ENCODE measurements around the gene COX6A2.
"Not testable (repeated sequence)": the region's sequence is repeated elsewhere in the genome, so short reads cannot be mapped to it uniquely, and the experiment has no call there.

The COX6A2 gene

DNA sequence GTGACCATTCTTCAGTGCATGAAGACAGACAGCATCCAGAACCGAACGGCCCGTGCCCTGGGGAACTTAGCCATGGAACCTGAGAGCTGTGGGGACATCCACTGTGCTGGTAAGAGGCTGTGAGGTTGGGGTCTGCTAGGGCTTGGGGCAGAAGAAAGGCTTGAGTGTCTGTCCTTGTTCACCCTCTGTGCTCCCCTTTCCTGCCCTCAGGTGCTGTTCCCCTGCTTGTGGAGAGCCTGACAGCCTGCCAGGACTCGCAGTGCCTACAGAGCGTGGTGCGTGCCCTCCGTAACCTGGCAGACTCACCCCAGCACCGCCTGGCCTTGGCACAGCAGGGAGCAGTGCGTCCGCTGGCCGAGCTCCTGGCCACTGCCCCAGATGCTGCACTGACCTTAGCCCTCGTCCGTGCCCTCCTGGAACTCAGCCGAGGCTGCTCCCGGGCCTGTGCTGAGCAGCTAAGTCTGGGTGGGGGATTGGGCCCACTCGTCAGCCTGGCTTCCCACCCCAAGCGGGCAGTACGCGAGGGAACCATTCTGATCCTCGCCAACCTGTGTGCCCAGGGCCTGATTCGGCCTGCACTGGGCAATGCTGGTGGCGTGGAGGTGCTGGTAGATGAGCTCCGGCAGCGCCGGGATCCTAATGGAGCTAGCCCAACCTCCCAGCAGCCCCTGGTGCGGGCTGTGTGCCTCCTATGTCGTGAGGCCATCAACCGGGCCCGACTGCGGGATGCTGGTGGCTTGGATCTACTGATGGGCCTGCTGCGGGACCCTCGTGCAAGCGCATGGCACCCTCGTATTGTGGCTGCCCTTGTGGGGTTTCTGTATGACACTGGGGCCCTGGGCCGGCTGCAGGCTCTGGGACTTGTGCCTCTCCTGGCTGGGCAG lies 34.0 kb upstream of the COX6A2 start:
- no peak for DNase-seq

DNA sequence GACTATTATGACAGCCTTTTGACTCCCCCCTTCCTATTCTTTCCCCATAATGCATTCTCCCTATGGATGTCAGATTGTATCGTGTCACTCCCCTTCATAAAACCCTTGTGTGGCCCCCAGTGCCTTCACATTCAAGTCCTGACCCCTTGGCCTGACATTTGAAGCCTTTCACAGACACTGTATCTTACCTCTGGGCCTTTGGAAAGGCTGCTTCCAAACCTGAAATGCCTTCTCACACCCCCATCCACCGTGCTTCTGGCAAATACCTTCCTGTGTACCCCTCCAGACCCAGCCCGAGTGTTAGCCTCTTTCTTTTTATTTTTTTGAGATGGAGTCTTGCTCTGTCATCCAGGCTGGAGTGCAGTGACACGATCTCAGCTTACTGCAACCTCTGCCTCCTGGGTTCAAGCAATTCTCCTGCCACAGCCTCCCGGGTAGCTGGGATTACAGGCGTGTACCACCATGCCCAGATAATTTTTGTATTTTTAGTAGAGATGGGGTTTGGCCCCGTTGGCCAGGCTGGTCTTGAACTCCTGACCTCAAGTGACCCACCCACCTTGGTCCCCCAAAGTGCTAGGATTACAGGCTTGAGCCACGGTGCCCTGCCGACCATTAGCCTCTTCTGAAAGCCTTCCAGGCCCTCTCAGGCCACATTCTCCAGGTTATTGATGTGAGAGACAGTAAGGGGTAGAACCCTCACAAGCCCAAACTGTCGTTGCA lies 33.2 kb upstream of the COX6A2 start:
- no peak for DNase-seq

DNA sequence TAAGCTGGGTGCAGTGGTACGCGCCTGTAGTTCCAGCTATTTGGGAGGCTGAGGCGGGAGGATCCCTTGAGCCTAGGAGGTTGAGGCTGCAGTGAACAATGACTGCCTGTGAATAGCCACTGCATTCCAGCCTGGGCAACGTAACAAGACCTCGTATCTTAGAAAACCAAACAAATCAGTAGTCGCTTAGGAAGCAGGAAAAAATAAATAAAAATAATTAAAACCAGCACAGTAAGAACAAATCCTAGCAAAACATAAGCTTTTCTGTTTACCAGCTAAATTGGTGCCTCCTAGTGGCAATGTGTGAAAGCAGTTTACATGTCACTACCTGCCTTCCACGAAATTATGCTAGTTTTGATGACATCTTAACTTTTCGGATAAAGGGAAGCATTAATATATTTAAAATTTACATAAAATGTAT lies 32.4 kb upstream of the COX6A2 start:
- no peak for DNase-seq

DNA sequence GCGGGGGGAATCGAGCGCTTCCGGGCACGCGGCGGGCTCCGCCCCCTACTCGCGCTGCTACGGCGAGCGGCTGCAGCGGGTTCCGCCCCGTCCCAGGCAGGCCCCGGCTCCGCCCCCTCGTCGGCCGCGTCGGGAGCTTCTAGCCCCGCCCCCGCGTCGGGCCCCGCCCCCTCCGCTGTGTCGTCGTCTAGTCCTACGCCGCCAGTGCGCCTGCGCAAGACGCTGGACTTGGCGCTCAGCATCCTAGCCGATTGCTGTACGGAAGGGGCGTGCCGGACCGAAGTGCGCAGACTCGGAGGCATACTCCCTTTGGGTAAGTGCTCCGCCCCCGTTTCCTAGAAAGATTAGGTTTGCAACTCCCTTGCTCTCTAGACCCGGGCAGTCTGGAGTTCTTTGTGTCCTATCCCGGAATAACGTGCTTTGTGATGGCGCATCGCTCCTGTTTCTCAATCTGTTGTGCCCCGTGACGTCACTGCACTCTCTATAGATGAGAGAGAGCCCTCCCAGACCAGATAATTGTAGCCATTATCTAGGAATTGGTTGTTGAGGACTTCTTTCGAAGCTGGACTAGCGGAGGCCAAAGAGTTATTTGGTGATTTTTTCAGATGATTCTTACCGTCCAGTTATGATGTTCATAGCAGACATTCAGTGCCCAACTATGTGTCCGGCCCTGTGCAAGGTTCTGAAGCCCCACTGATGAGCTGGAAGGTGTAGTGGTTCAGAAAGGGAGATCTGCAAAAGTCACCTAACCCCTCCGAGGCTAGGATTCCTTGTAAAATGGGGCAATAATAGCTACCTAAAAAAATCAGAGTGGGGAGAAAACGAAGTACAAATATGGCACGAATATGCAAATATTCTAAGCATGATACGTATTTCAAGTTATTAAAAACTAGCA lies 31.8 kb upstream of the COX6A2 start:
- DNase-seq, result peak; percentile 100

DNA sequence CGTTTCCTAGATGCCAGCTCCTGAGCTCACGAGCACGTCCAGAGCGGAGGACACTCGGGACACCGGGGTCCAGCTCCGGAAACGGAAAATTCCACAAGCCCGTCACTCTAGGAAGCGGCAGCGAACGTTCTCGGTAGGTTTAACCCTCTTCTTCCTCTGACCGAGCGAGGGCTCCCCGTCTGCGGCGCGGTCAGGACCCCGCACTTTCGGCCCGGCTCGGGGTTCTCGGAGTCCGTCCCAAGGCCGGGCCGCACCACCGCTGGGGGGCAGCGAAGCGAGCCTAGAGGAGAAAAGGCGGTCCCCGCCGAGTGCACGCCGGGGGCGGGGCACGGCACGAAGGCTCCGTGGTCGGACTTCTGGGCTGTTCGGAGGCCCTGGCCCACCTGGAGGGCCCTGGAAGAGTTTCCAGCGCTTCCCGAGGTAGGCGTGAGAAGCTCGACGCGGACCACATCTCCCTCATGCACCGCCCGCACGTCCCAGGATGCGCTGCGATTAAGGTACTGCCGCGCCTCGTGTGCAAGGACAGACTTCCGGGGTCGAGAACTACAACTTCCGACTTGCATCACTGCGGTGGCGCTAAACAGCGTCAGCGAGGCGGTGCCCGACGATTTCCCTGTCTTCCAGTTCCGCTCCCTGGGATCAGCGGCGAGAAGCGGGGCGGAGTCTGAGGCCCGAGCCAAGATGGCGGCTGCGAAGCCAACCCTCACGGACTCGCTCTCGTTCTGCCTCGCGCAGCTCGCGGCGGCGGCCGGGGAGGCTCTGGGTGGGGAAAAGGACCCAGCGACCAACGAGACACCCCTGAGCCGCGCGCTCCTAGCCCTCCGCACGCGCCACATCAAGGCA lies 30.9 kb upstream of the COX6A2 start, which contains the start of gene ARMC5:
TSS of gene ARMC5 (plus strand) at position 658 of the 843 bp plus-strand sequence. CDS start at position 682, 24 bp downstream.
- DNase-seq, result peak; percentile 96

DNA sequence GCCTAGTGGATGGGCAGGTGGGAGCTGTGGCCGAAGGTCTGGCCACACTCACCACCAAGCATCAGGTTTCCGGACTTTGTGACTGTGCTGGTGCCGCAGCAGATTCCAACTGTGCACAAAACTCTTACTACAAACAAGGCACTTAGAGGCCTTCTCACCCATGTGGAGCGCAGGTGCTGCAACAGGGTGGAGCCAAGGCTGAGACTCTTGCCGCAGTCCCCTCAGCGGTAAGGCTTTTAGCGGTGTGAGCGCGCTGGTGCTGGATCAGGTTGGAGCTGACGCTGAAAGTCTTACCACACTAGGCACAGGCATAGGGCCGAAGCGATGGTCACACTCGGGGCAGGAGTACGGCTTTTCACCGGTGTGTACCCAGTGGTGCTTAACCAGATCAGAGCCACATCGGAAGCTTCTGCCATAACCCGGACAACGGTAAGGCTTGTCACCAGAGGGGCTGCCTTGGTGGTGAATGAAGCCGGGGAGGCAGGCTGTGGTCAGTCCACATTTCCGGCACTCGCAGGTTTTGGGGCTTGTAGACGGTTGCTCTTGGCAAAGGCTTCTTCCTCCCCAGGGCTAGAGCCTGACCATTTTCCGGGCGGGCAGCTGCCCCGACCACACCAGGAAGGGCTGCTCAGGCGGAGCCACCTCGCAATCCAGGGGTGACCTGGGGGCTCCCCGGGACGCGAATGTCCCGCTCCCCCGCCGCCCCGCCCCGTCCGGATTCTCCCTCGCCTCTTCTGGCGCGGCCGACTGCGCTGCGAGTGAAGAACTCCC lies 30.1 kb upstream of the COX6A2 start:
- DNase-seq, result peak; percentile 57 to 59

DNA sequence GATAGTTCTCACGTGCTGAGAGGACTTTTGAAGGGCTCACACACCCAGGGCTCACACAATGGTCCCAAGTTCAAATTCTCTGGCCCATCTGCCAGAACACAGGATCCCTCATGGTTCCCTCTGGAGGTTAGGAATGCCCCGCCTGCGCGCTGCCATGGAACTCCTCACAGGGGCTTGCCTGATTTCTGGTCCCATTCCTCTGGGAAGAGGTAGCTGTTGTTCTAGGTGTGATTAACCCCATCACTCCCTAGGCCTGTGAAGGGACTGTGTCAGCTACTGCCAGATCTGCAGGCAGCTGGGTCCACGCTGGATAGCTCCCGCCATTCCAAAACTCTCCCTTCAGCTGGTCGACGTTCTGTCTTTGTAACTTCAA lies 28.8 kb upstream of the COX6A2 start:
- no peak for DNase-seq

DNA sequence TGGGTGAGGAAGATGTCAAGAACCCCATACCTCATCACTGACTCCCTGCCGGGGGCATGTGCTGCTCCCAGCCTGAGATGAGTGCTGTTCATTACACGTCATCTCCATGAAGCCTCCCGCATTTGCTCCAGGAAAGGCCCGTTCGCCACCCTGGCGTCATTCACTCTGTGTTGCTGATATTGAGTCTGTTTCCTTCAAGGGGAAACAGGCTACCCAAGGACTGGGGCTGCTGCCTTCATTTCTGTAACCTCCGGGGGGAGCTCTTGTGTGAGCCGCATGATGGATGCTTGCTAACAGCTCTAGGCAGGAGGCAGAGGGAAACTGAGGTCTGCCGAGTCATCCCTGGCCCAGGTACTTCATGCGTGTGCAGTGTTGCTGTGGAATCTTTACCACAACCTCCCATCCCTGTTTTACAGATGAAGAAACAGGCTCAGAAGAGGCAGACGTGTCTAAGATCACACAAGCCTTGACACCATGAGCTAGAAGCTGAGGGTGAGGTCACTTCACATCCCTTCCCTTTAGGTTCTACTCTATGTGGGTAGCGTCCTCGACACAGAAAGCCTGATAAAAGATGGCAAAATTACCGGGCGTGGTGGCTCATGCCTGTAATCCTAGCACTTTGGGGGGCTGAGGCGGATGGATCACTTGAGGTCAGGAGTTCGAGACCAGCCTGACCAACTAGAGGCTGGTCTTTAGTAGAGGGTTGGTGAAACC lies 27.6 kb upstream of the COX6A2 start:
- DNase-seq, result peak in 1 of 2 donors; percentile 35

DNA sequence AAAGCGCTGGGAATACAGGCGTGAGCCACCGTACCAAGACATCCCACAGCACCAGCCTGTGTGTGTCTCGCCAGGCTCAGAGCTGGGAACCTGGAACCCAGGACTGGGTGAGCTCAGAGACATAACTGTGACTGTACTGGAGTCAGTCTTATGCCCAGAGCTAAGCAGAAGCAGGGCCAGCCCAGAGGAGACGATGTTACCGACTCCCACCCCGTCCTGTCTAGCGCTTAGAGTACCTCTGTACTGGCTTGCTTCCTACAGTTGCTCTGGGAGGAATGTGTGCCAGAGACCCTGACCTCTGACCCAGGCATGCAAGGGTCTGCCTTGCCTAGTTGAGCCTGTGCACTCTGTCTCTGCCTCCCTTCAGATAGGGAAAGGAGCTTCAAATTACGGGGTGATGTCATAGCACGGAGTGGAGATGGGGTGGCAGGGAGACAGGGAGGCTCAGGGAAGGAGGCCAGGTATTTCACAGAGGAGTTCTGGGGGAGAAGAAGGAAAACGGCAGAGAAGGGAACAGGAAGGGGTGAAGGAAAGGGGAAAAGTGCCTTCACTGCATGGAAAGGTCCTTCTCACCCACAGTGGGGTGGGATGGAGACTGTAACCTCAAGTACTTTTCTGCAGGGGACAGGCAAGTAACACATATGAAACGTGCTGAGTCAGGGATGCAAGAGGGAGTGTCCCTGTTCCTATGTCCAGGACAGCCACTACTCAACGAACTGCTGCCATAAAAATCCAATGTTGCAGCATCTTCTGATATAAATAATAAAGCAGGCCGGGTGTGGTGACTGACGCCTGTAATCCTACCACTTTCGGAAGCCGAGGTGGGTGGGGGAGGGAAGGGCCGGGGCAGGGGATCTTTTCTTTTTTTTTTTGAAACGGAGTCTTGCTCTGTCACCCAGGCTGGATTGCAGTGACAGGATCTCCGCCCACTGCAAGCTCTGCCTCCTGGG lies 25.4 kb upstream of the COX6A2 start:
- no peak for DNase-seq

DNA sequence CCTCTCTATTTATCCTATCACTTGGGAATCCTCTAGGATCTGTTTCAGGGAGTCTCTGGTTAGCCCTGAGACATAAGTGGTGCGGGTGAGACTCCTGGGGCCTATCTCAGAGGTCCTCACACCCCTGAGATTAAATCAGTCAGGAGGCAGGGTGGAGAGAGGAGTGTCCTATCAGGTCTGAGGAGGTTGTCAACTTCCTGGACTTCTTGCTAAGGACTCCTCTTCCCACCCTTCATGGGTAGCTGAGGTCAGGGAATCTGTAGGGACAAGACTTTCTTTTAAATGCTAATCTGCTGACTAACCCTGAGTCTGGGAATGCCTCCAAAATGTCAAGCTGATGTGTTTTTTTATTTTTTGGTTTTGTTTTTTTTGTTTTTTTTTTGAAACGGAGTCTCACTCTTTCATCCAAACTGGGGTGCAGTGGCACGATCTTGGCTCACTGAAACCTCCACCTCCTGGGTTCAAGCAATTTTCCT lies 24.5 kb upstream of the COX6A2 start:
- no peak for DNase-seq

DNA sequence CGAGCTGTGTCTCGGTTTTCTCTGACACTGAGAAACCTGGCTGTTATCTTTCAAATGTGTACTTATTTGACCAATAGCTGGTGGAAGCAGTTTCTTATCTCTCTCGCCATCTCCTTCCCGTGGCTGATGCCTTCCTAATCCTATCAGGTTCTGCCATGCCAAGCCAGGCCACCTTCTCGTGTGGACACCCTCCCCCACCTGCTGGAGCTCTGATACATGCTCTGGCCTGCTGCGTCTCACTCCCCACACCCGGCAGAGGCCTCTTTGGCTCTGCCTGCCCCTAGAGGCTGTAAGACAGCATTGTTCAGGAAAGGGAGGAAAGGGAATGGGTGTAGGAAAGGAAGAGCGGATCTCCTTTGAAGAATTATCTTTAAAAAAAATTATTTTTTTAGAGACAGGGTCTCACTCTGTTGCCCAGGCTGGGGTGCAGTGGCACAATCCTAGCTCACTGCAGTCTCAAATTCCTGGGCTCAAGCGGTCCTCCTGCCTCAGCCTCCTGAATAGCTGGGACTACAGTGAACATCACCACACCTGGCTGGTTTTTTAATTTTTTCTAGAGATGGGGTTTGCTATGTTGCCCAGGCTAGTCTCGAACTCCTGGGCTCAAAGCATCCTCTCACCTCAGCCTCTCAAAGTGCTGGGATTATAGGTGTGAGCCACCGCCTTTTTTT lies 23.7 kb upstream of the COX6A2 start:
- no peak for DNase-seq

DNA sequence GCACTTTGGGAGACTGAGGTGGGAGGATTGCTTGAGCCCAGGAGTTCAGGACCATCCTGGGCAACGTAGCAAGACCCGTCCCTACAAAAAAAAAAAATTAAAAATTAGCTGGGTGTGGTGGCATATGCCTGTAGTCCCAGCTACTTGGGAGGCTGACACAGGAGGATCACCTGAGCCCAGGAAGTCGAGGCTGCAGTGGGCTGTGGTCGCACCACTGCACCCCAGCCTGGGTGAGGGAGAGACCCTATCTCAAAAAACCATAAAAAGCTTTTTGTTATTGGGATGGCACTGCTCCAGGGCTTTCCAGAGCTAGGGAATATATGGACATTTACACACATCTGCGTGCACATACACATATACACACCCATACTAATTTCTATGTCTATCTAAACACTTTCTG lies 23.0 kb upstream of the COX6A2 start:
- no peak for DNase-seq

DNA sequence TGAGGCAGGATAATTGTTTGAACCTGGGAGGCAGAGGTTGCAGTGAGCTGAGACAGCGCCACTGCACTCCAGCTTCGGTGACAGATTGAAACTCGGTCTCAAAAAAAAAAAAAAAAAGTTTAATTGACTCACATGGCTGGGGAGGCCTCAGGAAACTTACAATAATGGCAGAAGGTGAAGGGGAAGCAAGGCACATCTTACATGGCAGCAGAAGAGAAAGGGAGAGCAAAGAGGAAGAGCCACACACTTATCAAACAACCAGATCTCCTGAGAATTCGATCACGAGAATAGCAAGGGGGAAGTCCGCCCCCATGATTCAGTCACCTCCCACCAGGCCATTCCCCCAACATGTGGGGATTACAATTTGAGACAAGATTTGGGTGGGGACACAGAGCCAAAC lies 17.8 kb upstream of the COX6A2 start:
- not testable (repeated sequence) for DNase-seq

DNA sequence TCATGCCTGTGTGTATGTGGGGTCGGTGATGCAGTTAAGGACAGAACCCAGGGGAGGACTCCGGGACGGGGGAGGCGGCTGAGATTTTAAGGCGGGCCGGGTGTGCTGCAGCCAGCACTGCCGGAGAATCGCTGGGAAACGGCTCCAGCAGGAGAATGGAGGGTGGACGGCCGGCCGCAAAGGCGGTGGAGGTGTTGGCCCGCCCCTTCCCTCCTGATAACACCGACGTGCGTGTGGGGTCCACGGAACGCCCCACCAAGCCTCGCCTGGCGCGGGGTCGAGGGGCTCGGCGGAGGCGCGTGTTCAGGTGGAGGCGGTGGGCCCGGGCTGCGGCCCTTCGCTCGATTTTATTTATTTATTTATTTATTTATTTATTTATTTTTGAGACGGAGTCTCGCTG lies 13.8 kb upstream of the COX6A2 start:
- DNase-seq, result no peak

DNA sequence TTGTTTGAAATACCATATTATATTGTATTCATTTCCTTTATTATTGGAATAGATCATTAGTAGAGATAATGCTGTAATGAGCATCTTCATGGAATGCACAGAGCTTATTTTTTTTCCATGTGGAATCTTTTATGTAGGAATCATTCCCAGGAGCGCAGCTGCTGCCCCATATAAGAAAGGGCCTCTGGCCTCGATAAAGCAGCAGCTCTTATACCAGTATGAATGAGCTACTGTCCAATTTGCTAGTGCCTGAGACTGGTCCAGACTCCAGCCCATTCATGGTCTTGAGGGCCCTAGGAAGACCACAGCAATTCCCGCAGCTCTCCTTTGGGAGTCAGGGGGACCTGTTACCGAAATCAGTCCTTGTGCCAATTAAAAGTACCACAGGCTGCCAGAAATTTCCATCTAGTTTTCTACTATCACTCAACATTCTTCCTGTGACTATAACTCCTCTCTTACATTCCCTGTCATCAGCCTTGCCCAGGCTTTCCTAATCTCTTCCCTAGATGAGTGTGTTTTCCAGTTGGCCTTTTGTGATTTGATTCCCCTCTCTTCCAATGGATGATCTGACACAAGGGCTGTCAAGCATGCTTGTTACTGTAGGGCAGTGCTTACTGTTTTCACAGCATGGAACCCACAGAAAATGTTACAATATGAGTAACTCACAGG lies 12.5 kb upstream of the COX6A2 start:
- no peak for DNase-seq

DNA sequence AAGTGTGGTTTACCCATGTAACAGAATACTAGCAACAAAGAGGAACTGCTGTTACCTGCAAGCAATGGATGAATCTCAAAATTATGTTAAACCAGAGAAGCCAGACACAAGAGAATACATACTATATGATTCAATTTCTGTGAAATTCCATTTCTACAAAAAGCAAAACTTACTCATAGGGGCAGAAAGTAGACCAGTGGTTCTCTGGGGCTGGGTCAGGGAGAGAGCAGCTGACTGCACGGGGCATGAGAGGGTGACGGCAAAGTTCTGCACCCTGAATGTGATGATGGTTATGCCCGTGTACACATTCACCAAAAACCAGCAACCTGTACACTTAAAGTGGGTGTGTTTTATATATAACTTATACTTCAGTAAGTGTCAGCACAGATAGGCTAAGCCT lies 11.4 kb upstream of the COX6A2 start:
- no peak for DNase-seq

DNA sequence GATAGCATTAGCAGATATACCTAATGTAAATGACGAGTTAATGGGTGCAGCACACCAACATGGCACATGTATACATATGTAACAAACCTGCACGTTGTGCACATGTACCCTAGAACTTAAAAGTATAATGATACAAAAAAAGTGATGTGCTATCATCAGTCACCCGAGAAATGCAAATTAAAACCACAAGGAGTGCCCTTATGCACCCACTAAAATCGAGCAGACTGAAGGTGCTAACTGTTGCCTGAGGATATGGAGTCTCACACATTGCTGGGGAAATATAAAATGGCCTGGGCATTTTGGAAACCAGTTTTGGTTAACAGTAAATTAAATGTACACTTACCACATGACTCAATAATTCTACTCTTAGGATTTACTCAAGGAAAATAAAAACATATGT lies 10.9 kb upstream of the COX6A2 start:
- DNase-seq, result not testable (repeated sequence)

DNA sequence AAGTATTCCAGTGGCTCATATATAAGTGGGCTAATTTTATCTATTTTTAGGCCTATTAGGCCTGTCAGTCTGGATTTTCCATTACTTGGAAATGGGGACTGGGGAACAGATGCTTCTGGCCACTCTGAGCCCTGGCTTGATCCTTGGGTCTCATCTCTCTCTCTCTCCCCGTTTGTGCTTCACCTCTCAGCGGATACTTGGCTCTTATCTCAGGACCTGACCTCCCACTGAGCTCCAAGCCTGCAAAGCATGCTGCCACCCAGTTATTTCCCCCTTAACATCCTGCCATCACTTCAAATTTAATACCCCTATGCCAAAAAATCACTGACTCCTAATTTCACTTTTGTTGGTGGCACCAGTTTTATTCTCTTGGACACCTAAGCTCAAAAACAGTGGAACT lies 10.3 kb upstream of the COX6A2 start:
- DNase-seq, result no peak
